Measurements from ENCODE around the gene EMX1. TPM values are rescaled to one million over a fixed set of nuclear protein-coding genes. Genes with fewer than 3 reads are reported as not detected.
A peak's percentile ranks its signal among the peaks of the same experiment; 100 is the strongest.

Gene EMX1
- total RNA-seq, 1 experiment from 2014 or later: not detected

- Histone ChIP-seq H3K36me3 (no peaks in the 10 kb centered on the region), H3K9me3 (no peaks in the 10 kb centered on the region), H3K27me3 (no peaks in the 10 kb centered on the region), H3K4me3 (no peak overlapping the region)
- no peak for DNase-seq
Observed at GRCh38 chr2:72974436-72974754, 57.1 kb downstream of the EMX1 start.

- no peak for DNase-seq
- H3K36me3 ChIP-seq: no peaks in the 10 kb centered on the region
Observed at GRCh38 chr2:72975017-72975416, 57.7 kb downstream of the EMX1 start.

DNA sequence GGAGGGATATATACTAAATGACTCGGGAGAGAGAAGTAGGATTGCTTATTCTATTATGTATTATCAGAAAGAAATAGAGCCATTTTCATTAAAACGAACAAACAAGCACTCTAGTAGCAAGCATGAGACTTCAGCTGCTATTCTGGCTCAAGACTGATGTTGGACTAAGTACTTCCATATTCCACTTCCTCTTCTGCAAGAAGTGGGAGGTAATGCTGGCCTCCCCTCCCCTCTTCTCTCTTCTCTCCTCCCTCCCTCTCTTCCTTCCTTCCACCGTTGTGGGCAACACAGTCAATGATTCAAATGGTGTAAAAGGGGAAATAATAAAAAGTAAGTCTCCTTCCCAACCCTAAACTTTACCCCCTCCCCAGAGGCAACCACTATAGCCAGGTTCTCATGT, 62.6 kb downstream of the EMX1 start:
- no peak for DNase-seq
- H3K9me3 ChIP-seq: no peaks in the 10 kb centered on the region
- no peaks in the 10 kb centered on the region for H3K27me3 ChIP-seq
- H3K4me3 ChIP-seq: no peak overlapping the region
- no peaks in the 10 kb centered on the region for H3K36me3 ChIP-seq

More at GRCh38 chr2:72975017-72975416, 57.7 kb downstream of the EMX1 start:
- no peaks in the 10 kb centered on the region for H3K27me3 ChIP-seq
- H3K9me3 ChIP-seq: no peaks in the 10 kb centered on the region
- no peak overlapping the region for H3K4me3 ChIP-seq

DNA sequence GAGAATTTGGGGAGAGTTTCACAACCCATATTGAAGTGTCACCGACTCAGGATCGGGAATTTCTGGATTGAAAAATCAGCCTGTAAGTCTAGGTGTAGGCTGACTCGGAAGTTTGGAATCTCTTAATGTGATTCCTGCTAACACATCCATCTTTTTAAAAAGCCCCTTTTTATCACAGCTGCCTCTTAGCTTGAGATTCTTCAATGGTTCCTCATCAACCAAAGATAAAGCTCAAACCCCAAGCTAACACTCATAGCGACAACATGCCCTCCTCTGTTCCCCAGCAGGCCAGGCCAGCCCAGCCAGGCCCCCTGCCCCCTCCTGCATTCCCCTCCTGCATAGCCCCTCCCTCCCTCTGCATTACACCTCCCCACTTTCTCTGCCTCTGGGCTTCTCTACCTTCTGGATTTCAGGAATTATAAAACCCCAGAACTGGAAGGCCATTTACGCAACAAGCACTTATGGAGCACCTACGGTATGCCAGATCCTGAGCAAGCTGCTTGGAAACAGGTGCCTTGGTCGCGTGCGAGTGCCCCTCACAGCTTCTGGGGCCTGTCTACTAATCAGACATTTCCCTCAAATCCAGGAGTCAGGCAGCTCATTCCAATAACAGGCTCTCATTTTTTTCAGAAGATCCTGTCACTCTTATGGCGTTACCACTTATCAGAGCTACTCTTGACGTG, 63.4 kb downstream of the EMX1 start:
- no peaks in the 10 kb centered on the region for H3K36me3 ChIP-seq
- H3K9me3 ChIP-seq: no peaks in the 10 kb centered on the region
- H3K27me3 ChIP-seq: no peaks in the 10 kb centered on the region
- H3K4me3 ChIP-seq: no peak overlapping the region
- DNase-seq: no peak

- no peak overlapping the region for H3K4me3 ChIP-seq
- H3K9me3 ChIP-seq: no peaks in the 10 kb centered on the region
- no peaks in the 10 kb centered on the region for H3K27me3 ChIP-seq
- no peak for DNase-seq
- no peaks in the 10 kb centered on the region for H3K36me3 ChIP-seq
Observed at GRCh38 chr2:72981536-72981935, 64.2 kb downstream of the EMX1 start.

GRCh38 chr2:72982219-72982618, 64.9 kb downstream of the EMX1 start:
- Histone ChIP-seq H3K4me3 (no peak overlapping the region), H3K36me3 (no peaks in the 10 kb centered on the region), H3K27me3 (no peaks in the 10 kb centered on the region), H3K9me3 (no peaks in the 10 kb centered on the region)
- peak; percentile 19 for DNase-seq

GRCh38 chr2:72982781-72983499, 65.6 kb downstream of the EMX1 start:
- no peaks in the 10 kb centered on the region for H3K9me3 ChIP-seq
- no peaks in the 10 kb centered on the region for H3K27me3 ChIP-seq
- H3K4me3 ChIP-seq: no peak overlapping the region
- no peaks in the 10 kb centered on the region for H3K36me3 ChIP-seq
- no peak for DNase-seq

DNA sequence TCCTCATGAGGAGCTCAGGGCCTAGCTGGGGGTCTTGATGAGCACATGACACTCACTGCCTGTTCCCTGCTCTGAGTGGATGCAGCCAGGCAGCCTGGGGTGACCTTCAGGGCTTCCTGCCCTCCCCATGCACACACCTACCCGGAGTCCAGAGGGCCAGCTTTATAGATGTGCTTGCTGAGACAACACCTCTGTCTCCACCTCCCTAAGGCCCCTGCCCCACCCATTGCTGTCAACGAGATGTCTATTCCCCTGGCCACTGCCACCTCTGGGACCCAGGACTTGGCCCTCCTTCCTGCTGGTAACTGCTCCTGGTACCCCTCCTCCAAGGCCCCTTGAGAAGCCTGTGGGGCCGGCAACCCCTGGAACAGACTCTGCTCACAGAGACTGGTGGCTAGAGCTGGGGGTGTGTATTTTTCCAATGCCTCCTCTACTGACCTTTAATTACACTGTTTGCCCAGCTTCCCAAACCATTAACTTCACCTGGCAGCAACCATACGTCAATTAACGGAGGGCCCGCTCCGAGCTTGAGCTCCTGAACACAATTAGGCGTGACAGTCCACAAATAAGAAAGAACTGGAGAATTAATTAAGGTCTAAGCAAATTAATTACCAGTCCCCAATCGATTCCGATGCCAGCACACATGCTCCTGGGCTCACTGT, 66.3 kb downstream of the EMX1 start:
- no peak overlapping the region for H3K4me3 ChIP-seq
- no peak for DNase-seq
- no peaks in the 10 kb centered on the region for H3K9me3 ChIP-seq

DNA sequence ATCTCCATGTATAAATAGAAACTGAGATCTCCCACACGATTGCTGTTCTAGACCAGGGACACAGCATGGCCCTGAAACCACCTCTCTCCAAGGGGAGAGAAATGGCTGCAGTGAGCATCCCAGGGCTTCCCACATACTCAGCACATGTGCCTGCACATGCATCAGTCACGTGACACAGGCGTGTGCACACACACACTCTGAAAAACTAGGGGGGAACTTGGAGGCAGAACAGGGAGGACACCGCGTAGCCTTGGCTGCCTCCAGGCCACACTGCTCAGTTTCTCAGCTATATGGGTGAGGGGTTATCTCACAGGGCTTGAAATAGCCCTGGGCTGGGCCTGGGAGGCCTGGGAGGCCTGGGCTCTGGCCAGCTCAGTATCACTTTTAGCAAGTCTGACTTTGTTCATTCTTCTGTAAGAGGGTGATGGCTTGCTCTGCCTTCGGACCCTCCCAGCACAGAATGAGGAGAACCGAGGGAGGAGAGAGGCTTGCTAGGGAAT, 66.9 kb downstream of the EMX1 start:
- H3K36me3 ChIP-seq: no peaks in the 10 kb centered on the region
- no peak for DNase-seq

More for the DNA sequence above, 66.3 kb downstream of the EMX1 start:
- H3K27me3 ChIP-seq: no peaks in the 10 kb centered on the region
- H3K36me3 ChIP-seq: no peaks in the 10 kb centered on the region

More for the DNA sequence above, 66.9 kb downstream of the EMX1 start:
- no peaks in the 10 kb centered on the region for H3K27me3 ChIP-seq
- H3K9me3 ChIP-seq: no peaks in the 10 kb centered on the region
- no peak overlapping the region for H3K4me3 ChIP-seq

Other genes starting within 250 kb of the EMX1 start
- 11.7 and 22.2 TPM in 2 replicates for gene EXOC6B, start 91.5 kb upstream of the EMX1 start, total RNA-seq (2014; rRNA removed; shearing (Covaris generic); ENCODE audit: low replicate concordance)
- 57.7 and 57.8 TPM in 2 replicates for gene SPR, start 30.1 kb upstream of the EMX1 start, total RNA-seq (2014; rRNA removed; shearing (Covaris generic); ENCODE audit: low replicate concordance)
- gene SFXN5, start 154.2 kb downstream of the EMX1 start, total RNA-seq (2014; rRNA removed; shearing (Covaris generic); ENCODE audit: low replicate concordance): 2.4 and 6.2 TPM in 2 replicates
- gene RAB11FIP5, start 195.4 kb downstream of the EMX1 start, total RNA-seq (2014; rRNA removed; shearing (Covaris generic); ENCODE audit: low replicate concordance): 25.8 and 43.8 TPM in 2 replicates

Data from MG63 (cell line).